GM04503 (cell line): Measurements from ENCODE around the gene GRWD1.

Source experiments
- DNase-seq: peaks from one replicate; pipeline ENCODE4 v3.0.0-alpha.2; 2012; ENCODE audit warnings: low read depth

GRWD1 gene

GRCh38 chr19:48498595-48499311, 53.0 kb downstream of the GRWD1 start:
- no peak for DNase-seq

GRCh38 chr19:48499316-48500090, 53.7 kb downstream of the GRWD1 start:
- DNase-seq = no peak

DNA sequence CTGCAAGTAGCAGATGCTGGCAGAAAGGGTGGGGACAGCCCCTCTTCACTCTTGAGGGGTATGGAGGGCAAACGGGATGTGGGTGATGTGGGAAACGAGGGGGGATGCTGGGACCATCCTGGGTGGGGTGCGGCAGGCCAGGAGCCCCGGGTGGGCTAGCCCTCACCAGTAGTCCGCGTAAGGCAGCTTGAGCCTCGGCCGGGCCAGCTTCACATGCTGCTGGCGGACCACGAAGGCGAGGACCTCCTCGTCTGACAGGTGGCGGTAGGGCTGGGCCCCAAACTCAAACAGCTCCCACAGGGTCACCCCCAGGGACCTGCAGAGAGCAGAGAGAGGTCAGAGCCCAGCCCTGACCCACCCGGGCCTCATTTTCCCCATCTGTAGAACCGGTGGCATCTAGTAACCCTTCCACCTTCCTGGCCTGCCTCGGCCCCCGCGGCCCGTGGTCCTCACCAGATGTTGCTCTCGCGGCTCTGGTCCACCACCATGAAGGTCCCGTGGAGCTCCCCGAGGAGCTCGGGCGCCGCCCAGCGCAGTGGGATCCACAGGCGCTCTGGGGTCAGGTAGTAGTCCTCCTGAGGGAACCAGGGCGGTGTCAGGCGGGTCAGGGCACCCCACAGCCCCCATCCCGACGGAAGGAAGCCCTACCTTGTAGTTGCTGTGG, 55.2 kb downstream of the GRWD1 start:
- no peak for DNase-seq

DNA sequence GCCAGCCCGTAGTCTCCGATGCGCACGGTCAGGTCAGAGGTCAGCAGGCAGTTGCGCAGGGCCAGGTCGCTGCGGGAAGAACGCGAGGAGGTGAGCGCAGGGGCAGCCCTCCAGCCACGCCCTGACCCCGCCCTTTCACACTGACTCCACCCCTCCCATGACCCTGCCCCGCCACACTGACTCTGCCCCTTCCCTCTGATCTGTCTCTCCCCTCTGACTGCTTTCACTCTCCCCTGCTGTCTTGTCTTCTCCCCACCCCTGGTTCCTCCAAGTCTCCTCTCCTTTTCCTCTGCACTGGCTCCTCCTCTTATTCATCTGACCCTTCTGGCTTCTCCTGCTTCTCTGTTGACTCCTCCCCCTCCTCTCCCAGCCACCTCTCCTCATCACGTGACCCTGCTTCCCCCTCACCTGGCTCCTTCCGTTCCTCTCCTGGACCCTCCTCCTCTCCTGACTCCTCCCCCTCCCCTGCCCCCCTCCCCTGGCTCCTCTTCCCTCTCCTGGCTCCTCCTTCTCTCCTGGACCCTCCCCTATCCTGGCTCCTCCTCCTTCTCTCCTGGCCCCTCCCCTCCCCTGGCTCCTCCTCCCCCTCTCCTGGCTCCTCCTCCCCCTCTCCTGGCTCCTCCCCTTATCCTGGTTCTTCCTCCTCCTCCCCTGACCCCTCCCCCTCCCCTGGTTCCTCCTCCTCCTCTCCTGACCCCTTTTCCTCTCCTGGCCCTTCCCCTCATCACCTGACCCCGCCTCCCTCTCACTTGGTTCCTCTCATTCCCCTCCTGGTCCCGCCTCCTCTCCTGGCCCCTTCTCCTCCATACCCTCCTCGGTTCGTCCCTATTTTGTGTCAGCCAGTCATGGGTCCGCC, 55.9 kb downstream of the GRWD1 start:
- DNase-seq = no peak

DNA sequence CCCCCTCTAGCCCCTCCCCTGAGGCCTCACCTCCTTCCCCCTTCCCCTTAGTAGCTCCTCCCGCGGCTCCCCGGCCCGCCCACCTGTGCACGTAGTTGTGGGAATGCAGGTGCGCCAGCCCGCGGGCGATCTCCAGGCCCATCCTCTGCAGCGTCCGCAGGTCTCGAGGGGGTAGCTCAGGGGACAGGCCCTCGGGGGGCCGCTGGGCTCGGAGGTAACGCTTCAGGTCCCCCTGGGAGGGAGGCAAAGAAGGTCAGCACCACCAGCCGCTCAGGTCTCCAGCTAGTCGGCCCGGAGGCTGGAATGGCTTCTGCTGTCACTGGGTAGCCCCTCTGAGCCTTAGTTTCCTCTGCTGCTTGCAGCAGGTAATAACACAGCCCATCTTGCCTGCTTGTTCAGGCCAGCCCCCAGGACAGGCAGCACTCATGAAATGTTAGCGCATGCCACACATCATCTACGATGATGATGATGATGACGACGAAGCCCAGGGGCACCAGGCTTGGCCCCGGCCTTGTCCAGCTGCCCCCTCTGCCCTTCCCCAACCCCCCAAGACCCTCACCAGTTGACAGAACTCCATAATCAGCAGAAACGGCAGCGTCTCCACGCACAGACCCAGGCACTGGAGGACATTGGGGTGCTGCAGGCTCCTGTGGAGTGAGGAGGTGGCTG, 56.7 kb downstream of the GRWD1 start:
- DNase-seq = no peak

GRCh38 chr19:48506138-48506733, 60.5 kb downstream of the GRWD1 start:
- no peak for DNase-seq
